GM21528 (cell line): Measurements from ENCODE around the gene COL18A1.

Source experiments
- ATAC-seq: cut with Tn5 transposase; IDR thresholded peaks from one replicate; pipeline ENCODE4 v1.9.1; 2021; ENCODE audit warnings: mild to moderate bottlenecking, moderate library complexity; ENCODE audit not compliant: unreplicated experiment, low FRiP score

Gene COL18A1

DNA sequence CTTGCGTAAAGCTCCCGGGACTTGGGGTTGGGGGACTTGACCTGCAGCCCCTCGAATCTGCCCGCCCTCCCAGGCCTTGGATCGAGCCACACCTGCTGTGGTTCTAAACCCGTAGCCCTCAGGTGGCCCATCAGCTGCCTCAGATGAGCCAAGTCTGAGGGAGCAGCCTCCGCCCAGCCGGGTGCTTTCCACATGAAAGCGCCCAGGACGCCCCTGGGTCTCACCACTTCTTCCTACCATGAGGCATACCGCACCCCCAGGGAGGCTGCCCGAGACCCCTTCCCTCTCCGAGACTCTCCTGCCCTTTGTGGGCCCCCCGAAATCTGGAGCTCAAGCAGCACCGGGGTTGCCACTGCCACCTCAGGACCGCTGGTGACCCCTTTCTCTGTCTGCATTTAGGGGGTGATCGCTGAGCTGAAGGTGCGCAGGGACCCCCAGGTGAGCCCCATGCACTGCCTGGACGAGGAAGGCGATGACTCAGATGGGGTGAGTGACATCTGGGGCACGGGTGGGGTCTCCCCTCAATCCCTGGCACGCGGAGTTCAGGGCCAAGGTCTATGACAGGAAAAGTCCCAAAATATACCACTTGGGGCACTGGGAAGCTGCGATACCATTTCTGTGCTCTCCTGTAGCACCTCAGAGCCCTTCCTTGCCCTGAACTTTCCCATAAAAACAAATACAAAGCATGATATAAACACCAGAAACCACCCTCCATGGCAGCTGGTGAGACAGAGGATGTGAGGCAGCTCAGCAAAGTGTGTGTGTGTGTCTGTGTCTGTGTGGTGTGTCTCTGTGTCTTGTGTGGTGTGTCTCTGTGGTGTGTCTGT lies 68.7 kb downstream of the COL18A1 start:
- ATAC-seq = no peak

DNA sequence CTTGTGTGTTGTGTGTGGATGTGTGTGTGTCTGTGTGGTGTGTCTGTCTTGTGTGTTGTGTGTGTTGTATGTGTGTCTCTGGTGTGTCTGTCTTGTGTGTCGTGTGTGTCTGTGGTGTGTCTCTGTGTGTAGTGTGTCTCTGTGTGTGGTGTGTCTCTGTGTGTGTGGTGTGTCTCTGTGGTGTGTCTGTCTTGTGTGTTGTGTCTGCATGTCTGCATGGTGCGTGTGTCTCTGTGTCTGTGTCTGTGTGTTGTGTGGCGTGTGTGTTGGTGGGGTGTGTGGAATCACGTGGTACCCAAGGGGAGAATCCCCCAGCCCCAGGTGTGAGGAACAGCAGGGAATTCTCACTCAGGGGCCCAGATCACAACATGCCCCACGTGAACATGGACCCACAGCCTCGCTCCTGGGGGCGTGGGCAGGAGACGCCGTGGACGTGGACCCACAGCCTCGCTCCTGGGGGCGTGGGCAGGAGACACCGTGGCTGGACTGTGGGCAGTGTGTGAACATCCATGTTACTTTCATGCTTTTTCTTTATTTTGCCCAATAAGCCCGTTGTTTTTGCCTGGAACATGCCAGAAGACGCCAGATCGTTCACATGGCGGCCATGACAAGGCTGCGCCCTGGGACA lies 69.5 kb downstream of the COL18A1 start:
- ATAC-seq = no peak

DNA sequence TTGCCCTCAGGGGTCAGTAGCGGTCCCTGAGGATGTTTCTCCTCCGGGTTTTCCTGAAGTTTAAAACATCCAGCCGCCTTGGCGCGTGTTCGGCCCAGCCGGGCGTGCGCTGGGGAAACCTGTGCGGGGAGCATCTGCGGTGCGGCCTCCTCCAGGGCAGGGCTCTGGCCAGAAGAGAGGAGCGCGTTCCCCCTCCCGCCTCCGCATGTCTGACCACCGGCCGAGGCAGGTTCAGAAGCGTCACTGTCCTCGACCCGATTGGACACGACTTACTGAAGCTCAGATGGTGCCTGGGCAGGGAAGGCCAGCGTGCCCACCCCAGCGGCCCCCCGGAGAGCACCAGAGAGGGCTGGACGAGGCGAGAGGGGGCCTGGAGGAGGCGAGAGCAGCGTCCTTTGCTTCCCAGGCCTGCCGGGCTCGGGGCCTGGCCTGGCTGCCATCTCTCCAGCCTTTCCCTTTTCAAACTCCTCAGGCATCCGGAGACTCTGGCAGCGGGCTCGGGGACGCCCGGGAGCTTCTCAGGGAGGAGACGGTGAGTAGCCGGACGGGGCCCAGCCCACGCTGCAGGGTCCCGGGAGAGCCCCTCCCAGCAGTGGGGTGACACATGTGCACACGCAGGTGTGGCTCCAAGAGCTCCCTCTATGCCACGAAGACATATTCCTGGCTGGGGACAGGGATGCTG lies 70.2 kb downstream of the COL18A1 start:
- ATAC-seq = no peak

DNA sequence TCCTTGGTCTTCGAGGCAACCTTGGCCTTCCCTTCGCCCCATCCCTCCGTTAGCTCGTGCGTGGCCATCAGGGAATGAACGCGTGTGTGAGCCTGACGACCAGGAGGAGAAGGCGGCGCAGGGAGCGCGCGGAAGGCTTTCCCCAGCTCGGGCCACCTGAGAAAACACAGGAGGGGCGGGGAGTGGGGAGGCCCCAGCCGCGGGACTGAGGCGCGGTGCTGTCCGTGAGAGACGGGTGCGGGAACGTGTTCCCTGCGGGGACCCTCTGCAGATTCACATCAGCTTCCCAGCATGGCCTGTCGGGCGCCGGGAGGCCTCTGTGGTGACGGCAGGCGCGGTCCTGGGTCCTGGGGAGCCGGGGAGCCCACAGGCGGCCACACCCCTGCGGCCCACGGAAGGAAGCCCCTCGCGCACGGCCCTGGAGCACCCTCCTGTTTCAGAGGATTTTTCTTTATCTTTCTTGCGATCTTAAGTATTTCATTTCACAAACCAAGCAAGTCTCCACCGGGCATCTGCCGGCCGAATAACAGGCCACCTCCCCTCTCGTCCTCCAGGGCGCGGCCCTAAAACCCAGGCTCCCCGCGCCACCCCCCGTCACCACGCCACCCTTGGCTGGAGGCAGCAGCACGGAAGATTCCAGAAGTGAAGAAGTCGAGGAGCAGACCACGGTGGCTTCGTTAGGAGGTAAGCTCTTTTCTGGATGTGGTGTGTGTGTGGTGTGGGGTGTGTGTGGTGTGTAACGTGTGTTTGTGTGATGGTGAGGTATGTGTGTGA lies 71.0 kb downstream of the COL18A1 start:
- ATAC-seq = no peak

DNA sequence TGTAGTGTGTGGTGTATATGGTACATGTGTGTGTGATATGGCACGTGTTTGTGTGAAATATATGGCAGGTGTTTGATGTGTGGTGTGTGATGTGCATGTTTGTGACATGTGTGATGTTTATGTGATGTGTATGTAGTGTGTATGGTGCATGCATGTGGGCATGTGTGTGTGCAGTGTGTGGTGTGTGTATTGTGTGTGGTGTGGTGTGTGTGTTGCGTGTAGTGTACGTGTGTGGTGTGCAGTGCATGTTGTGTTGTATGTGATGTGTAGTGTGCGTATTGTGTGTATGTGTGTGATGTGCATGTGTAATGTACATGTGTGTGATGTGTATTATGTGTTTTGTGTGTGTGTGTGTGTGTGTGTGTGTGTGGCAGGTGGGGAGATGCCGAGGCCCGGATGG lies 71.6 kb downstream of the COL18A1 start:
- no peak for ATAC-seq

DNA sequence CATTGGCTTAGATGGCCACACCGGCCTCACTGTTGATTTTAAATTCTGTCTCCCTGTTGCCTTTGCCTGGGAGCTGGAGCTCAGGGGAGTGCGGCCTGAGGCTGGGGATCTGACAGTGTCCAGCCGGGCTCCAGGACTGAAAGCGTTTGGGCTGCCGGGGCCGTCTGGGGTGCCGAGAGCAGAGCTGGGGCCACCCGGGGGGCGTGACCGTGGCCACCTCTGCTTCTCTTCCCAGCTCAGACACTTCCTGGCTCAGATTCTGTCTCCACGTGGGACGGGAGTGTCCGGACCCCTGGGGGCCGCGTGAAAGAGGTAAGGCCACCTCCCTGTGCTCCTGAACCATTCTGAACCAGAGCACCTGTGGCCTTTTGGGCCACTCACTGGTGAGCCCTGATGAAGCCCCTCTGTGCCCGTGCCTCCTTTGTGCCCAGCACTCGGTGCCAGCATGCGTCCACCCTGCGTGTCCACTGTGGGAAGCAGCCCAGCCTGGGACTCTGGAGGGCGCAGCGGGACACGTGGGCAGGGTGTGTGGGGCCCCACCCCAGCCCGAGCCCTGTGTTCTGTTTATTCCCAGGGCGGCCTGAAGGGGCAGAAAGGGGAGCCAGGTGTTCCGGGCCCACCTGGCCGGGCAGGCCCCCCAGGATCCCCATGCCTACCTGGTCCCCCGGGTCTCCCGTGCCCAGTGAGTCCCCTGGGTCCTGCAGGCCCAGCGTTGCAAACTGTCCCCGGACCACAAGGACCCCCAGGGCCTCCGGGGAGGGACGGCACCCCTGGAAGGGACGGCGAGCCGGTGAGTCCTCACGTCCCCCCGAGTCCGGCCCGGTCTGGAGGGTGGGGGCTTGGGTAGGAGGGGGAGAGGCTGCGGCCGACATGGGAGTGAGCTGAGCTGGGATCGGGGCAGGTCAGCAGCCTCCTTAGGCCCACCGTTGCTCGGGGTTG lies 72.5 kb downstream of the COL18A1 start:
- ATAC-seq = no peak

DNA sequence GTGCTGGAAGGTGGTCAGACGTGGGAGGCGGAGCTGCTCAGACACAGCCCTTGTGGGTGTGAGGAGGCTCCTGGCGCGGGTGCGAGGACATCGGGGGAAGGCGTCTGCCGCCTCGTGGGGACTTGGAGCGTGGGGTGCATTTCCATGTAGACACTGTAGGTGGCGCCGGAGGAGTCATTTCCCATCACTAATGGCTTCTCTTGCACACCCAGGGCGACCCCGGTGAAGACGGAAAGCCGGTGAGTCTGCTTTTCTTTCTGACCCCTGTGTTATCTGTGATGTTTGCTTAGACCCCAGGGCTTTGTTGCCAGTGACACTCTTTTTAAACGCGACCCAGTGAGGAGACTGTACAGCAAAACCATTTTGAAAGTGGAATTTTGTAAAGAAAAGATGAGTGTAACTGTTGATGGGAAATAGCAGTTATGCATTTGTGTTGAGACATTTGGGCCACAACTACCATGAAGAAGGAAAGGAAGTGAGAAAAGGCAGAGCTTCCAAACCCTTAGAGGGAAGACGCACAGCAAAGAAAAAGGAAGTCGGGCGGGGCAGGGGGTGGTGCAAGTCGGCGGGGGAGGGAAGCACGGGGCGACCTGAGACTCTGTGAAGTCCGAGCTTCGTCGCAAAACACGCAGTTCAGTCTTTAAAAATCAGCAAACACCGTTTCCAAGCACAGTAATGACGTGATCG lies 73.3 kb downstream of the COL18A1 start:
- no peak for ATAC-seq

DNA sequence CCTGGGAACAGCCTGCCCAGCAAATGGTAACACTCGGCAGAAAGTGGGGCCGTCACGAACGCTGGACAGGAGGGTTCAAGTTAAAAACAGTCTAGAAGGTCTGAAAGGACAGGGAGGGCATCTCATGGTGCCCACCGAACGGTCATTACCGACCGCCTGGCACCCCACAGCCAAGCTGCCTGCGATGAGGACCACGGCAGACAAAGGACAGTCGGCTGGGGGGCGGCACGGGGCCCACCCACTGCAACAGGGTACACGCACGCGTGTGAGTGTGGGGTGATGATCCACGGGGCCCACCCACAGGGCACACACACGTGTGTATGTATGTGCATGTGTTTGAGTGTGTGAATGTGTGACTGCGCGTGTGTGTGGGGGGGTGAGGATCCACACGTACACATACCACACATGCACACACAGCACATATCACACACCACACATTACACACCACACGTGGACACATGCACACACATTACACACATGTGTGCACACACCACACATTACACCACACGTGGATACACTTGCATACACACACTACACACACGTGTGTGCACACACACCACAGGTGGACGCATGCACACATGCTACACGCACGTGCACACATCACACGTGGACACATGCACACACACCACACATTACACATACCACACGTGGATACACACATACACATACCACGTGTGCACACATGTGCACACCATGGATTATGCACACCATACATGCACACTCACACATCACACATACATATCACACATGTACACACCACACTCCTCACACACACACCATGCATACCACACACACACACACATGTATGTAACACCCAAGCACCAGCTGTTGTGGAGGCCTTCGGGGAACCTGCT lies 74.1 kb downstream of the COL18A1 start:
- no peak for ATAC-seq

DNA sequence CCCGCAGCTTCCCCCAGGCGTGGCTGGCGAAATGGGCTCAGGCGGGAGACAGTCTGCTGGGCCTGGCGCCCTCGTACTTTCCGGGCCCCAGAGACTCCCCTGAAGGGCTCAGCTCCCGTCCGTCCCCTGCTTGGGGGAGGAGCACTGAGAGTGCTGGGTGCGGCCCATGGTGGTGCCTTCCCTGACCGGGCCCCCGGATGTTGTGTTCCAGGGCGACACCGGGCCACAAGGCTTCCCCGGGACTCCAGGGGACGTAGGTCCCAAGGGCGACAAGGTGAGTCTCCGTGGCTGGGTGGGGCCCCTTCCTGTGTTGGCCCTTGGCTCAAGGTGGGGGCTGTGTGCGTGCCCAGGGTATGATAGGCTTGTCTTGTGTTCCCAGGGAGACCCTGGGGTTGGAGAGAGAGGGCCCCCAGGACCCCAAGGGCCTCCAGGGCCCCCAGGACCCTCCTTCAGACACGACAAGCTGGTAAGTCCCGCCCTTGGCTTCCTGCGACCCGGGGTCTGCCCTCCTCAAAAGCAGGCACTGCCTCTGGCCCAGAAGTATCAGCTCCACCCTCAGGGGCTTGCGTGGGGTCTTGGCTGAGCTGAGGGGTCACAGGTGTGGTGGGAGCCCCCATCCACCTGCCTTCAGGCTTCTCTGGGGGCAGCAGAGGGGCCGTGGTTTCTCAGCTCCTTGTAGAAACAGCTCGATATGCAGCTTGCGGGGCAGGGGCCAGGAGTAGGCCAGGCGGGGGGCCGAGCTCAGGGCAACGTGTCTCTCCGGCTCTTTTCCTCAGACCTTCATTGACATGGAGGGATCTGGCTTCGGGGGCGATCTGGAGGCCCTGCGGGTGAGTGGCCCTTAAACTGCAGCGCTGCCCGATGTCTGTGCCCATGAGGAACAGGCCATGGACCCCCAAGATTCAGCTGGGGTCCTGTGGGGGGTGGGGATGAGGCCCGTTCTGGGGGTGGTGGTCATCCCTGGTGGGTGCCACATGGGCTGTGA lies 75.0 kb downstream of the COL18A1 start:
- no peak for ATAC-seq

DNA sequence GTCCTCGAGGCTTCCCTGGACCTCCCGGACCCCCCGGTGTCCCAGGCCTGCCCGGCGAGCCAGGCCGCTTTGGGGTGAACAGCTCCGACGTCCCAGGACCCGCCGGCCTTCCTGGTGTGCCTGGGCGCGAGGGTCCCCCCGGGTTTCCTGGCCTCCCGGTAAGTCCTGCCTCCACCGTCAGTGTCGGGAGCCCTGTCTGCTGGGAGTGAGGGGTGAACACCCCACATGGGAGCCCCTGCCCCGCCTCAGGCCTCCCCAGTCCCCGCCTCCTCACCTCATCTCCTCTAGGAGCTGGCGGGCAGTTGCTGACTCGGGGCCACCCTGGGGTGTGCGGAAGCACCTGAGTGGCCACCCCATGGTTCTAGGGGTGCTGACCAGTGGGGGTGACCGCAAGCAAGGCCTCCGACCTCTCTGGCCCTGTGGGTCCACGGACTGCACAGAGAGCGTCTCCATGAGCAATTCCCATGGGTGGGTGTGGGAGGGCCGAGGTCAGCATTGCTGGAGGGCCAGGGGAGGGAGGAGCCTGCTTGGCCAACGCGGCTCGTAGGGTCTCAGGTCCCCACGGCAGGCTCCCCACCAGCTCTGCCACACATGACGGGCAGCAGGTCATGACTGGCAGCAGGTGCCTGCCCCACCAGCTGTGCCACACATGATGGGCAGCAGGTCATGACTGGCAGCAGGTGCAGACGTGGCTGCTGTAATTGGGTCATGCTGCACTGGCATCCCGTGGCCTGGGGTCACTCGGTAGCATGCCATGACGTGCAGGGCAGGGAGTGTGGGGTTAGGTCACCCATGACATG lies 75.9 kb downstream of the COL18A1 start:
- ATAC-seq = no peak

DNA sequence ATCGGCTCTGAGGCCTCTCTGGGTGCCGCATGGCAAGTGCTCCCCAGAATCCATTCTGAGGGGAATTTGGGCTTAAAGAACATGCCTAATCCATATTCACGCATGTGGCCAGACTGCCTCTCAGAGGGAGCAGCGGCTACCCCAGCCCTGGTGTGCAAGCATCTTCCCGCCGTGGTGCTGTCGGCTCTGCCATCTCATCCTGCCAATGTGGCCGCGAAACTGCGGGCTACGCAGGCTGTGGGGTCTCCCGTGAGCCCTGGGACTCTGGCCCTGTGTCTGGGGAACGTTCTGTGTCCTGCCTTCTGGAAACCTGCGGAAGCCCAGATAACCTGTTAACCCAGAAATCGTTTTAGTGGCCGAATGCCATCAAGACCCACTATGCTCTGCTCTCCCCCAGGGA lies 76.6 kb downstream of the COL18A1 start:
- ATAC-seq = no peak

DNA sequence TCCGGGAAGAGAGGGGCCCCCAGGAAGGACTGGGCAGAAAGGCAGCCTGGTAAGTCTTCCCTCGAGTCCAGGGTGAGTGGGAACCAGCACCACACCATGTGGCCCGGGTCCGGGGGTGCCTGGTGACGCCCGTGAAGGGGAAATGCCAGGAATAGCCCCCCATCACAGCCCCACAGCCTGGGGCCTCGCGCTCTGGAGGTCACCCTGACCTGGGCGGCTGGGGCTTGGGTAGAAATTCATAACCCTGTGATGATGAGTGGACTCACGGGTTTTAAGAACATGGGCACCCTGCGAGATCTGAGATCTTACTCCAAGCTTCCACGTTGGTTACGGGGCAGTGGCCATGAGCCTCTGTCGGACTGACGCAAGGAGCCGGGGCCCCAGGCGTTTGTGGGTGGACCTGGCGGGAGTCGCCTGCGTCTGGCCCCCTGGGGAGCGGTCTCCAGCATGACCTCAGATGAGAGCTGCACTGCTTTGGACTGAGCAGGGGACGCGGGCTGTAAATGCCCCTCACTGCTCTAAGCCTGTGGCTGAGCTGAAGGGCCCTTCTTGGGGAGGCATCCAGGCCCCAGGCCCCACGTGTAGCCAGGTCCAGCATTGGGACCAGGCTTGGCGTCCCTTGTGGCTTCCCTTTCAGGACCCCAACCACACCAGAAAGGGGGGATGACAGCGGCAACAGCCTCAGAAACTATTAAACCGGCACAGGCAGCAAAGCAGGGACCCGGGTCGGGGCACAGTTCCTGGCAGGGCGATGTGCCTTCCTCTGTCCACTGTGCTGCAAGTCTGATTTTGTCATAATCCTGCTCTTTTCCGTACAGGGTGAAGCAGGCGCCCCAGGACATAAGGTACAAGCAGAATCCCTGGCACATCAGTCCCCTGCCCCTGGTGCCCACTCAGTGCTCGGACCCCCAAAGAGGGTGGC lies 77.3 kb downstream of the COL18A1 start:
- no peak for ATAC-seq

DNA sequence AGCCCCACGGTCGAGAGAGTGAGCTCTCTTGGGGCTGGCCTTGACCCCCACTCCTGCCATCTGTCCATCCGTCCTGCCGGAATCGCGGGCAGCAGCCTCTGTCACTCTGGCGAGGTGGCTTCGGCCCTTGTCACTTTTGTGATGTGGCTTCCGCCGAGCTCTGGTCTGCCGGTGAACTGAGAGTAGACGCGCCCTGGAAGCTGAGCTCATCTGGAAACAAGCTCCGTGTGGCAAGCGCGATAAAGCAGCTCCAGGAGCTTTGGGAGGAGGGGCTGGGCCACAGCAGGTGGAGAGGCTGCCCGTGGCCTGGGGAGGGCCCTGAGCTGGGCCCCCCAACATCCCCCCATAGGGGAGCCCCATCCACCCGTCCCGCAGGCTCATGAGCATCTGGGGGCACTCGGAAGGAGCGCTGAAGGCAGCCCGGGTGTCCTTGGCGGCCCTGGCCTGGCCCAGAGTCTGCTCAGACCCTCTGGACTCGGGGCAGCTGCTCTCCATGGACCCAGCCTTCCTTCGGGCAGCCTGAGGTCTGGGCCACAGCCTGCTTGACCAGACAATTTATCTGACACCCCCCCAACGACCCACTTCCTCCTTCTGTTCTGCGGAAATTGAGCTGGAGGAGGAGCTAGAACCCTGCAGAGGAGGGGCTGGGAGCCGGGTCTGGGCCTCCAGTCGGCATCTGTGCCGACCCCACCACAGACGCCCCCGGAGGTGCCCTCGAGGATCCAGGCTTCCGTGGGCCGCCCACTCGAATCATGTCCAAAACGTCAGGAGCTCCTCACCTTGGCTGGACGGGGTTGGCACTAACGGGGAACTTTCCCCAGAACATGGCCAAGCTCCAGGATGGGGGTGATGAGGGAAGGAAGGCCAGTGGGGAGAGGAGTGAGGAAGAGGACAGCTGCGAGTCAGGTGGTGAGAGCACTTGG lies 78.2 kb downstream of the COL18A1 start:
- ATAC-seq = no peak

DNA sequence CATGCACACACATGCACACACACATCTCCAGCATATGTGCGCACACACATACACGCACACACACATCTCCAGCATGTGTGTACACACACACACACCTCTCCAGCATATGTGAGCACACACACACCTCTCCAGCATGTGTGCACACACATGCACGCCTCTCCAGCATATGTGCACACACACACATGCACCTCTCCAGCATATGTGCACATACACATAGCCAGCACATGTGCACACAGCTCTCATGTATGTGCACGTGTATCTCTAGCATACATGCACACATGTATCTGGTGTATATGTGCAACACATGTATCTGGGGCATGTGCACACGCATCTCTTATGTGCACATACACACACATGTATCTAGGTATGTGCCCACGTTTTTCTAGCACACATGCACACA lies 79.4 kb downstream of the COL18A1 start:
- ATAC-seq = no peak
